GM04503 (cell line): ENCODE data around the gene NLGN3.
A peak's percentile ranks its signal among the peaks of the same experiment; 100 is the strongest.

Experiments used
- DNase-seq: peaks from one replicate; pipeline ENCODE4 v3.0.0-alpha.2; 2012; ENCODE audit warnings: low read depth

The NLGN3 gene

GRCh38 chrX:71144651-71145050 lies at the start of gene NLGN3:
Gene NLGN3 (plus strand): TSS chrX:71144841. CDS start chrX:71147750, 2,909 bp downstream.
- DNase-seq, result no peak

- no peak for DNase-seq
Measured at GRCh38 chrX:71095033-71095432, 49.6 kb upstream of the NLGN3 start.

GRCh38 chrX:71095555-71095980 lies 49.1 kb upstream of the NLGN3 start, which contains the start of gene FOXO4:
Gene FOXO4 (plus strand): TSS chrX:71095851. CDS start chrX:71096529, 678 bp downstream.
- DNase-seq, result peak; percentile 20

- DNase-seq, result no peak
Measured at GRCh38 chrX:71095981-71096759, 48.5 kb upstream of the NLGN3 start.

- no peak for DNase-seq
Measured at GRCh38 chrX:71096760-71097032, 47.9 kb upstream of the NLGN3 start.

GRCh38 chrX:71098302-71098701 lies 46.3 kb upstream of the NLGN3 start:
- DNase-seq, result no peak

- DNase-seq, result no peak
Measured at GRCh38 chrX:71098951-71099506, 45.6 kb upstream of the NLGN3 start.

- no peak for DNase-seq
Measured at GRCh38 chrX:71099736-71100135, 44.9 kb upstream of the NLGN3 start.

GRCh38 chrX:71100581-71101505 lies 43.8 kb upstream of the NLGN3 start:
- no peak for DNase-seq

- no peak for DNase-seq
Measured at GRCh38 chrX:71102292-71102691, 42.3 kb upstream of the NLGN3 start.

- no peak for DNase-seq
Measured at GRCh38 chrX:71103110-71103983, 41.3 kb upstream of the NLGN3 start.

- no peak for DNase-seq
Measured at GRCh38 chrX:71105628-71106027, 39.0 kb upstream of the NLGN3 start.

- DNase-seq, result no peak
Measured at GRCh38 chrX:71106427-71106826, 38.2 kb upstream of the NLGN3 start, which contains the start of gene CXorf65. Gene CXorf65 (minus strand): TSS chrX:71106740. CDS start chrX:71106556, 184 bp downstream.

GRCh38 chrX:71107245-71107644 lies 37.4 kb upstream of the NLGN3 start:
- DNase-seq, result no peak

- DNase-seq, result no peak
Measured at GRCh38 chrX:71107762-71108360, 36.8 kb upstream of the NLGN3 start.

GRCh38 chrX:71109051-71109450 lies 35.6 kb upstream of the NLGN3 start:
- DNase-seq, result no peak

- DNase-seq, result no peak
Measured at GRCh38 chrX:71111141-71111843, 33.3 kb upstream of the NLGN3 start, which contains the start of gene IL2RG. Gene IL2RG (minus strand): TSS chrX:71111577. CDS start chrX:71111539, 38 bp downstream.

- DNase-seq, result no peak
Measured at GRCh38 chrX:71111921-71112431, 32.7 kb upstream of the NLGN3 start.

GRCh38 chrX:71117358-71117757 lies 27.3 kb upstream of the NLGN3 start:
- DNase-seq, result no peak
